ENCODE results near the gene PUS1. TPM values are rescaled to one million over a fixed set of nuclear protein-coding genes. Genes with fewer than 3 reads are reported as not detected.

The PUS1 gene
- total and polyA plus RNA-seq, 9 of the 15 experiments (the other 6 are each of a cell fraction or from before 2014, with no cell fraction given), result 1.9 to 90.8 (median 30.0) TPM

GRCh38 chr12:131913666-131914065, 15.4 kb upstream of the PUS1 start:
- FAIRE-seq, result no peak
- ChIA-PET POLR2A (interaction anchor here (0.6 kb wide), 1 partner anchor 49 kb away, joined by 3 read pairs; no protein-coding TSS in a partner anchor), CTCF (ENCODE audit: low intra/inter-chr PET ratio) (no interaction called here)
- H3K4me1 ChIP-seq (replicated peaks in 1 of 2; ENCODE audit: control insufficient read depth in 2 of 2, insufficient read depth in 2 of 2, low read length in 2 of 2), result peaks cover 0 to 31% of the 10 kb centered on the region in 2 experiments; a peak in 2 of 5 replicates
- in situ Hi-C loops (cut with MboI) (no loop called here), intact Hi-C loops (cut with micrococcal nuclease) (no loop called here)
- no peak for TF ChIP-seq ZNF77 (CRISPR knock-in tag; IDR thresholded peaks at IDR 0.05)
- TF ChIP-seq RBFOX2 (IDR thresholded peaks at IDR 0.05; ENCODE audit: low read depth, low read length), result 0 out of 2 replicates have a peak, but pooled peaks have one; percentile 0
- no peak for TF ChIP-seq DIDO1 (tag; IDR thresholded peaks at IDR 0.05; ENCODE audit: low read depth)
- WGBS (ENCODE audit: insufficient coverage, low coverage, missing lambda C conversion rate), result 96% methylated on average over 3 of the region's 8 CpGs
- H3K36me3 ChIP-seq (ENCODE audit: control insufficient read depth, insufficient read depth, low read length), result peaks cover 24% of the 10 kb centered on the region; the same call in 2 of the 3 replicates
- DNase-seq (ENCODE audit: extremely low read depth in 1 of 4, low spot score in 3 of 4), result no peak
- no peak overlapping the region for H3K27ac ChIP-seq (ENCODE audit: extremely low read depth, low read depth, low read length)
- H4K20me1 ChIP-seq (replicated peaks; ENCODE audit: control insufficient read depth, insufficient read depth, low read length), result no peaks in the 10 kb centered on the region
- no peak overlapping the region; a peak in 1 of 4 replicates for H3K9ac ChIP-seq (ENCODE audit: insufficient read depth in 1 of 2, low read depth in 2 of 2, low read length in 2 of 2)
- no peak overlapping the region for H2AFZ ChIP-seq (ENCODE audit: low read depth, low read length)
- no peaks in the 10 kb centered on the region for H3K79me2 ChIP-seq (ENCODE audit: control insufficient read depth, insufficient read depth, low read length)
- H3K27me3 ChIP-seq (ENCODE audit: control insufficient read depth in 2 of 2, insufficient read depth in 2 of 2, low read length in 2 of 2), result no peaks in the 10 kb centered on the region
- no TSS peak for BruUV-seq (replicated peaks)
- H3K9me1 ChIP-seq (ENCODE audit: control insufficient read depth, insufficient read depth, low read length), result no peaks in the 10 kb centered on the region
- ATAC-seq, result no peak
- no peaks in the 10 kb centered on the region for H3K9me3 ChIP-seq (replicated peaks; ENCODE audit: control insufficient read depth, insufficient read depth, low read depth, low read length)
- H3K4me2 ChIP-seq (ENCODE audit: insufficient read depth, low read length), result no peak overlapping the region
- H3K4me3 ChIP-seq, result no peak overlapping the region

- BruUV-seq (replicated peaks), result no TSS peak
- no peaks in the 10 kb centered on the region for H3K79me2 ChIP-seq (ENCODE audit: control insufficient read depth, insufficient read depth, low read length)
- H3K9me3 ChIP-seq (replicated peaks; ENCODE audit: control insufficient read depth, insufficient read depth, low read depth, low read length), result no peaks in the 10 kb centered on the region
- no peaks in the 10 kb centered on the region for H3K27me3 ChIP-seq (ENCODE audit: control insufficient read depth in 2 of 2, insufficient read depth in 2 of 2, low read length in 2 of 2)
- ChIA-PET CTCF (ENCODE audit: low intra/inter-chr PET ratio) (no interaction called here), POLR2A (interaction anchor here (0.6 kb wide), 1 partner anchor 49 kb away, joined by 3 read pairs; no protein-coding TSS in a partner anchor)
- peaks cover 0 to 31% of the 10 kb centered on the region in 2 experiments; a peak in 2 of 5 replicates for H3K4me1 ChIP-seq (replicated peaks in 1 of 2; ENCODE audit: control insufficient read depth in 2 of 2, insufficient read depth in 2 of 2, low read length in 2 of 2)
- H3K9ac ChIP-seq (ENCODE audit: insufficient read depth in 1 of 2, low read depth in 2 of 2, low read length in 2 of 2), result no peak overlapping the region; a peak in 1 of 4 replicates
- FAIRE-seq (no peak), ATAC-seq (no peak), DNase-seq (ENCODE audit: extremely low read depth in 1 of 4, low spot score in 3 of 4) (no peak)
- TF ChIP-seq SIN3A (IDR thresholded peaks at IDR 0.05; ENCODE audit: borderline replicate concordance in 2 of 2, control insufficient read depth in 1 of 2, low read depth in 2 of 2, low read length in 2 of 2), result no peak
- TF ChIP-seq RBFOX2 (IDR thresholded peaks at IDR 0.05; ENCODE audit: low read depth, low read length), result 0 out of 2 replicates have a peak, but pooled peaks have one; percentile 5
- TF ChIP-seq MBD1 (CRISPR knock-in tag; IDR thresholded peaks at IDR 0.05), result no peak
- H4K20me1 ChIP-seq (replicated peaks; ENCODE audit: control insufficient read depth, insufficient read depth, low read length), result no peaks in the 10 kb centered on the region
- H3K4me2 ChIP-seq (ENCODE audit: insufficient read depth, low read length), result no peak overlapping the region
- no peak overlapping the region for H3K27ac ChIP-seq (ENCODE audit: extremely low read depth, low read depth, low read length)
- no peak overlapping the region for H2AFZ ChIP-seq (ENCODE audit: low read depth, low read length)
- intact Hi-C loops (cut with micrococcal nuclease) (no loop called here), in situ Hi-C loops (cut with MboI) (no loop called here)
- peaks cover 24% of the 10 kb centered on the region; the same call in 2 of the 3 replicates for H3K36me3 ChIP-seq (ENCODE audit: control insufficient read depth, insufficient read depth, low read length)
- H3K4me3 ChIP-seq, result no peak overlapping the region
- 89% methylated on average over 13 of the region's 14 CpGs for WGBS (ENCODE audit: insufficient coverage, low coverage, missing lambda C conversion rate)
- H3K9me1 ChIP-seq (ENCODE audit: control insufficient read depth, insufficient read depth, low read length), result no peaks in the 10 kb centered on the region
These were observed 14.8 kb upstream of the PUS1 start for GRCh38 chr12:131914179-131914702.
